PC-3 (cell line): ENCODE results near the gene STAB2. TPM values are rescaled to one million over a fixed set of nuclear protein-coding genes. Genes with fewer than 3 reads are reported as not detected.

Source experiments
- ATAC-seq: fragments of 200-7000 bp; cut with Tn5 transposase; 2 replicates; pipeline ENCODE4 v1.9.1; 2020; ENCODE audit warnings: mild to moderate bottlenecking, moderate library complexity
- BruUV-seq: library from RNA; stranded (reverse); fragments of 400-500 nt; replicated peaks from 2 replicates; lab custom pipeline; 2021; lab: Mats Ljungman, UMichigan
- CTCF ChIA-PET: fragments of 300-600 bp; sonication (Branson Sonifier 250); formaldehyde crosslinking; loops from one replicate; lab custom pipeline; 2022; ENCODE audit warnings: antibody characterized with exemption; lab: Charles Lee
- POLR2A ChIA-PET: fragments of 300-600 bp; sonication (Branson Sonifier 250); formaldehyde crosslinking; loops from one replicate; lab custom pipeline; 2022; ENCODE audit warnings: antibody characterized with exemption; ENCODE audit not compliant: unreplicated experiment; lab: Charles Lee
- DNase-seq: peaks from one replicate; pipeline ENCODE4 v3.0.0-alpha.2; 2015
- H2AFZ ChIP-seq: fragments of 300-600 bp; sonication (generic); 2 replicates; pipeline ENCODE4 v1.6.0; 2016; ENCODE audit warnings: antibody characterized with exemption, low read length
- H3F3A ChIP-seq: fragments of 300-600 bp; sonication (generic); one replicate; pipeline ENCODE4 v1.6.0; 2017; ENCODE audit warnings: antibody characterized with exemption, low read length, control low read depth, mild to moderate bottlenecking; ENCODE audit not compliant: unreplicated experiment
- H3K27ac ChIP-seq: fragments of 300-600 bp; sonication (generic); 2 replicates; pipeline ENCODE4 v1.5.1; 2016; ENCODE audit warnings: mild to moderate bottlenecking, low read length
- H3K27me3 ChIP-seq: fragments of 300-600 bp; sonication (generic); 2 replicates; pipeline ENCODE4 v1.6.1; 2016; ENCODE audit warnings: low read length, mixed read lengths
- H3K36me3 ChIP-seq: fragments of 300-600 bp; sonication (generic); 2 replicates; pipeline ENCODE4 v1.6.1; 2016; ENCODE audit warnings: low read depth, mixed run types, low read length, mixed read lengths
- H3K4me1 ChIP-seq: fragments of 300-600 bp; sonication (generic); 2 replicates; pipeline ENCODE4 v1.5.1; 2016; ENCODE audit warnings: low read length; ENCODE audit not compliant: insufficient read depth
- H3K4me2 ChIP-seq: fragments of 300-600 bp; sonication (generic); 2 replicates; pipeline ENCODE4 v1.6.0; 2016; ENCODE audit warnings: low read length
- H3K4me3 ChIP-seq: fragments of 300-600 bp; sonication (generic); 2 replicates; pipeline ENCODE4 v1.5.1; 2016; ENCODE audit warnings: mild to moderate bottlenecking, low read length, mixed read lengths
- H3K79me2 ChIP-seq: fragments of 300-600 bp; sonication (generic); 2 replicates; pipeline ENCODE4 v1.6.1; 2017; ENCODE audit warnings: low read length, mixed read lengths
- H3K9ac ChIP-seq: fragments of 300-600 bp; sonication (generic); 2 replicates; pipeline ENCODE4 v1.6.0; 2016; ENCODE audit warnings: mild to moderate bottlenecking, low read length
- H3K9me2 ChIP-seq: fragments of 300-600 bp; sonication (generic); replicated peaks from 2 replicates; pipeline ENCODE4 v1.6.1; 2016; ENCODE audit warnings: mixed run types, low read length, mixed read lengths
- H3K9me3 ChIP-seq: fragments of 300-600 bp; sonication (generic); 2 replicates; pipeline ENCODE4 v1.6.1; 2016; ENCODE audit warnings: low read length, mixed read lengths
- H4K20me1 ChIP-seq: fragments of 300-600 bp; sonication (generic); 2 replicates; pipeline ENCODE4 v1.6.1; 2016; ENCODE audit warnings: low read length, mixed read lengths
- EZH2 ChIP-seq: fragments of 300-600 bp; sonication (generic); IDR thresholded peaks from one replicate; pipeline ENCODE4 v1.6.1; 2017; ENCODE audit warnings: antibody characterized with exemption, mild to moderate bottlenecking, low read length; ENCODE audit not compliant: unreplicated experiment
- EZH2phosphoT487 ChIP-seq: fragments of 300-600 bp; sonication (generic); IDR thresholded peaks from 2 replicates; pipeline ENCODE4 v1.6.1; 2018; ENCODE audit warnings: mild to moderate bottlenecking, antibody characterized with exemption, low read length, borderline replicate concordance
- intact Hi-C: fragments of 100-400 bp; cut with micrococcal nuclease; formaldehyde crosslinking; loops from 2 replicates; pipeline ENCODE4 v1.9.0; 2023
- total RNA-seq: library from RNA; depleted of rRNA; stranded (reverse); fragments of >200 nt; gene quantifications from 2 replicates; pipeline ENCODE4 v1.2.3, GENCODE V29; 2014
- TF ChIP-seq, protein P1 (sequence below): fragments of 300-600 bp; sonication (generic); conservative IDR thresholded peaks from 2 replicates; pipeline ENCODE4 v1.5.1; 2017; ENCODE audit warnings: antibody characterized with exemption, low read depth, mild to moderate bottlenecking, low read length

The STAB2 gene
- total RNA-seq, 1 experiment from 2014 or later: not detected

DNA sequence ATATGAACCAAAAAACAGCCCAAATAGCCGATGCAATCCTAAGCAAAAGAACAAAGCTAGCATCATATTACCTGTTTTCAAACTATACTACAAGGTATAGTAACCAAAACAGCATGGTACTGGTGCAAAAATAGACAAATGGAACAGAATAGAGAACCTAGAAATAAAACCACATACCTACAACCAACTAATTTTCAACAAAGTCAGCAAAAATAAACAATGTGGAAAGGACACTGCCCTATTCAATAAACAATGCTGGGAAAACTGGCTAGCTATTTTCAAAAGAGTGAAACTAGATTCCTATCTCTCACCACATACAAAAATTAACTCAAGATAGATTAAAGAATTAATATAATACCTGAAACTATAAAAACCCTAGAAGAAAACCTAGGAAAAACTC lies 17.8 kb upstream of the STAB2 start:
- no peak overlapping the region for H3K27ac ChIP-seq
- intact Hi-C loops: no loop called here
- H4K20me1 ChIP-seq: no peaks in the 10 kb centered on the region
- CTCF ChIA-PET: no interaction called here
- no peaks in the 10 kb centered on the region for H3F3A ChIP-seq
- H3K36me3 ChIP-seq: peaks cover 2% of the 10 kb centered on the region; the same call in 1 of the 2 replicates
- no peaks in the 10 kb centered on the region for H3K4me1 ChIP-seq
- DNase-seq (no peak), ATAC-seq (no peak)
- H3K9me3 ChIP-seq: peaks cover 12% of the 10 kb centered on the region
- POLR2A ChIA-PET: no interaction called here
- no peak overlapping the region for H3K4me3 ChIP-seq
- H3K4me2 ChIP-seq: no peak overlapping the region
- TF ChIP-seq, protein P1, sequence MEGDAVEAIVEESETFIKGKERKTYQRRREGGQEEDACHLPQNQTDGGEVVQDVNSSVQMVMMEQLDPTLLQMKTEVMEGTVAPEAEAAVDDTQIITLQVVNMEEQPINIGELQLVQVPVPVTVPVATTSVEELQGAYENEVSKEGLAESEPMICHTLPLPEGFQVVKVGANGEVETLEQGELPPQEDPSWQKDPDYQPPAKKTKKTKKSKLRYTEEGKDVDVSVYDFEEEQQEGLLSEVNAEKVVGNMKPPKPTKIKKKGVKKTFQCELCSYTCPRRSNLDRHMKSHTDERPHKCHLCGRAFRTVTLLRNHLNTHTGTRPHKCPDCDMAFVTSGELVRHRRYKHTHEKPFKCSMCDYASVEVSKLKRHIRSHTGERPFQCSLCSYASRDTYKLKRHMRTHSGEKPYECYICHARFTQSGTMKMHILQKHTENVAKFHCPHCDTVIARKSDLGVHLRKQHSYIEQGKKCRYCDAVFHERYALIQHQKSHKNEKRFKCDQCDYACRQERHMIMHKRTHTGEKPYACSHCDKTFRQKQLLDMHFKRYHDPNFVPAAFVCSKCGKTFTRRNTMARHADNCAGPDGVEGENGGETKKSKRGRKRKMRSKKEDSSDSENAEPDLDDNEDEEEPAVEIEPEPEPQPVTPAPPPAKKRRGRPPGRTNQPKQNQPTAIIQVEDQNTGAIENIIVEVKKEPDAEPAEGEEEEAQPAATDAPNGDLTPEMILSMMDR: no peak
- TF ChIP-seq EZH2phosphoT487: no peak
- TF ChIP-seq EZH2: no peak
- H3K27me3 ChIP-seq: no peaks in the 10 kb centered on the region
- no peak overlapping the region for H2AFZ ChIP-seq
- H3K9ac ChIP-seq: no peak overlapping the region
- no peaks in the 10 kb centered on the region for H3K79me2 ChIP-seq
- no TSS peak for BruUV-seq
- H3K9me2 ChIP-seq: no peaks in the 10 kb centered on the region

DNA sequence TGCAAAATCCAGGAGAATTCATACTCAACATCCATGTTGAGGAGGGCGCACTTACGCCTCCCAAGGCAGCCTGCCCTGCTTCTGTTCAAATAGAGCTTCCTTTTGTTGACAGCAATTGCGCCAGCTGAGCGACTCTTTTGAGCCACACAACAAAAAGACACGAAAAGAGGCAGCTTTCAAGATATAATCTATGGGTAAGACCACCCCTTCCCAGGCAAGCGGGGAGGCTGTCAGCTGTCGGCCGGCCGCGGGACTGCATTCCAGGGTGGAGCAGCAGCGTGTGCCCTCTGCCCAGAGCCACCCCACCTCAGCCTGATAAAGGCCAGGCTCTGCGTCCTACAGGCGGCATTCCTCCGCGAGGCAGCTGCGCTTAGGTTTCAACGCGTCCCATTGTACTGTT lies 15.8 kb upstream of the STAB2 start:
- no peak overlapping the region for H3K4me3 ChIP-seq
- ChIA-PET POLR2A (no interaction called here), CTCF (no interaction called here)
- no peak overlapping the region for H3K9ac ChIP-seq
- H3K27ac ChIP-seq: no peak overlapping the region
- H3K27me3 ChIP-seq: no peaks in the 10 kb centered on the region
- DNase-seq (no peak), ATAC-seq (no peak)
- no peak for TF ChIP-seq EZH2phosphoT487
- TF ChIP-seq EZH2: no peak
- TF ChIP-seq, protein P1: no peak
- intact Hi-C loops: no loop called here
- peaks cover 4% of the 10 kb centered on the region for H3K9me3 ChIP-seq
- H3K36me3 ChIP-seq: 0 out of 2 replicates have a peak, but pooled peaks cover 2% of the 10 kb centered on the region
- peaks cover 5% of the 10 kb centered on the region; the same call in 1 of the 2 replicates for H3K4me1 ChIP-seq
- no peak overlapping the region for H2AFZ ChIP-seq
- H3K4me2 ChIP-seq: no peak overlapping the region
- H3K79me2 ChIP-seq: no peaks in the 10 kb centered on the region
- no TSS peak for BruUV-seq
- H3F3A ChIP-seq: no peaks in the 10 kb centered on the region
- H4K20me1 ChIP-seq: no peaks in the 10 kb centered on the region
- no peaks in the 10 kb centered on the region for H3K9me2 ChIP-seq

DNA sequence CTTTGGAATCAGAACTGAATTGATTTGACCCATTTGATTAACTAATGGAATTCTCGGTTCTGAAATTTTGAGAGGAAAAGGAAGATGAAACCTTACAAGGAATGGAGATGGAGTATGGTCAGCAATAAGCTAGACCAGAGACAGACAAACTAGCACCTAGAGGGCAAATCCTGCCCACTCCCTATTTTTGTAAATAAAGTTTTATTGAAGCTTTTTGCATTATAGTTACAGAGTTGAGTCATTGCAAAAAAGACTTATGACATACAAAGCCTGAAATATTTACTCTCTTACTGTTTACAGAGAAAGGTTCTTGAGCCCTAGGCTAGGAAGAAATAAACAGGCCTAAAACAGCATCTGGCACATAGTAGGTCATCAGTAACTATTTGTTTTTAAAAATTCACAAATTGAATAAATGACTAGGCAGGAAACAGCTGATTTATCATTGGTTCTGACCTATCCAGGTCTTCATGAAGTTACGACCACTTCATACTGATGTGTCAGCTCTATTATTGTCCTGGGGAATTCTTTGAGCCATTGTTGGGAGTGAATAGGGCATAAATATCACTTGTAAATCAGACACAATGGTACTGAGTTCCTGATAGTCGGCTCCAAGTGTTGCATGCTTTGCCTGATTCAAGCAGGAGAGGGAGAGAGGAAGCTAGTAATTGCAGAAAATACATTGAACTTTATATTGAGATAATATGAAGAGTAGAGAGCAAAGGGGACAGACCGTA lies 14.6 kb upstream of the STAB2 start:
- DNase-seq: peak; percentile 23
- Histone ChIP-seq H3K4me3 (no peak overlapping the region), H3K36me3 (no peaks in the 10 kb centered on the region), H3K4me1 (peaks cover 5% of the 10 kb centered on the region; the same call in 1 of the 2 replicates), H3K4me2 (no peak overlapping the region), H3K9me3 (no peaks in the 10 kb centered on the region), H3K27me3 (no peaks in the 10 kb centered on the region), H3K9me2 (no peaks in the 10 kb centered on the region), H4K20me1 (no peaks in the 10 kb centered on the region), H3K27ac (no peak overlapping the region), H3K9ac (no peak overlapping the region), H3K79me2 (no peaks in the 10 kb centered on the region), H3F3A (no peaks in the 10 kb centered on the region), H2AFZ (no peak overlapping the region)
- no peak for ATAC-seq
- no peak for TF ChIP-seq EZH2
- TF ChIP-seq, protein P1: no peak
- no peak for TF ChIP-seq EZH2phosphoT487
- intact Hi-C loops: no loop called here
- ChIA-PET POLR2A (no interaction called here), CTCF (no interaction called here)
- BruUV-seq: no TSS peak
